ENCODE data around the gene AGR3.
A peak's percentile ranks its signal among the peaks of the same experiment; 100 is the strongest.

Gene AGR3

DNA sequence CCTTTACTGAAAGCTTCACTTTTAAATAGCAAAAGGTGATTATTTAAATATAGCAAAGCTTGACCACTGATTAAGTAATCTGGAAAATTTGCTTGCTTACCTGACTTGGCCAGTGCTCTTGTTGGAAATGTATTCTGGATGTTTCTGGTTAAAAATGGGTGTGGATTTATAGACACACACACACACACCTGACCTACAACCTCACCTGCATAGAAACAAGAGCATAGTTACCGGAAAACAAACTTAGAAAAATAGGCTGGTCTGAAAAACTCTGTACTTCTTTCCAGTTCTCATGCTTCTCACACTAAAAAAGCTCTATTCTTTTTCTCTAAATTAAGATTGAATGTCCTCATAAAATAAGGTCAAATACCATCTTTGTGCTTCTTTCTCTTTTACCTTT, at the start of gene AGR3:
Gene AGR3, minus strand, starts transcription at position 140 of the 400 bp plus-strand sequence. CDS start 3,365 bp downstream, outside the sequence.
- no peak for DNase-seq

DNA sequence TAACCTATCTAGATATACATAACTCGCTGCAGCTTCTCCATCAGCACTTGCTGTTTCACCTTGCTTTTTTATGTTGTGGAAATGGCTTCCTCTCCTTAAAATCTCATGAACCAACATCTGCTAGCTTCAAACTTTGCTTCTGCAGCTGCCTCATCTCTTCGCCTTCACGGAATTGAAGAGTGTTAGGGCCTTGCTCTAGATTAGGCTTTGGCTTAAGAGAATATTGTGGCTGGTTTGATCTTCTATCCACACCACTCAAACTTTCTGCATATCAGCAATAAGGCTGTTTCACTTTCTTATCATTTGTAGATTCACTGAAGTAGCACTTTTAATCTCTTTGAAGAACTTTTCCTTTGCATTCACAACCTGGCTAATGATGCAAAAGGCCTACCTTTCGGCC, 49.2 kb upstream of the AGR3 start:
- DNase-seq, result no peak

DNA sequence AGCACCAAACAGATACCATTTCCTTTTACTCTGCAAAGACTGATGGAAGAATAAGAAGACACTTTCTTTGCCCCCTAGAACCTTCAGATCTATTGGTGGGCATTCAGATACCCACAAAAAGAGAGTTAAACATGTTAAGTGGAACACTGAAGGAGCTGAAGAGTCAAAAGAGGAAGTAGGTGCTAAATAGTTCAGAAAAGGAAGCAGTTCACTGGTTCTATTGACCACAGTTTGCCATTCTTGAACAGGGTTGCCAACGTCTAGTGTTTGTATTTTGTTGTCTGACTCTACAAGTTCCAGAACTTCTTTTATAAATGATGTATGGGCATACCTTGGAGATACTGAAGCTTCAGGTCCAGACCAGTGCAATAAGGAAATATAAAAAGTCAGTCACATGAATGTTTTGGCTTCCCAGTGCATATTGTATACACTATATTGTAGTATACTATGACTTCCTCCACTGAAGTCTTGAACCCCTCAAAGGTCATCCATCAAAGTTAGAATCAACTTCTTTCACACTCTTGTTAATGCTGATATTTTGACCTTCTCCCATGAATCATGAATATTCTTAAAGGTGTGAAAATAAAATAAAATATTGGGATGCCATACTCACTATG, 47.5 kb upstream of the AGR3 start:
- no peak for DNase-seq

DNA sequence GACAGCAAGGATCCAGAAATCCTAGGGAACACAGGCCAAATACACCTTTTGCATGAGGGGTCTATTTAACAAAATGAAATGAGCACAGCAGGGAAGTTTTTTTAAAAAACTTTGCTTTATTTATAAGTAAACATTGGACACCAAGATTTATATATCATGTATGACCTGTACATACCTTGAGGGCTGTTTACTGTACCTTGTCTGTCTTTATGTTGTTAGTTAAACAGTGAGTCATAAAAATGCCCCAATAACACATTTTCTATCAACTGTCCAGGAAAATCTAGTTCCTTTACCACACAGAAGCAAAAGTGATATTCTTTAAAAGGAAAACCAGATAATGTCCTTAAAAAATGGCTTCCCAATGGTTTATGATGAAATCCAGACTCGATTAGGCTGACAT, 45.1 kb upstream of the AGR3 start:
- DNase-seq, result no peak

DNA sequence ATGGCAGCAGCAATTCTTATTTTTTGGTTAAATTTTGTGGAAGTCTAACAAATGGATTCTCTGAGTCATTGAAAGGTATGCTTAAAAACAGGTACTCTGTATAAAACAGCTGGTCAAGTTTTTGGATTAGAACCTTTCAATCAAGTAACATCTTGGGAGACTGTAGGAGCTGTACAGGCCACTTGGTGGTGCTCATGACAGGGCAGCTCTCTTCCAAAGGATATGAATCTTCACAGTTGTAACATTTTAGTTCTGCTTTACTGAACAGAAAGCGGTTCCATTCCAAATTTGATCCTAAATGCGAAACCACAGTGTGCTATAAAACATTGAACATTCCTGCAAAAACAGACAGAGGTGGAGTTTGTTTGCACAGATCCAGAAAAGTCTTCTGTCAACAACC, 44.5 kb upstream of the AGR3 start:
- DNase-seq, result no peak

DNA sequence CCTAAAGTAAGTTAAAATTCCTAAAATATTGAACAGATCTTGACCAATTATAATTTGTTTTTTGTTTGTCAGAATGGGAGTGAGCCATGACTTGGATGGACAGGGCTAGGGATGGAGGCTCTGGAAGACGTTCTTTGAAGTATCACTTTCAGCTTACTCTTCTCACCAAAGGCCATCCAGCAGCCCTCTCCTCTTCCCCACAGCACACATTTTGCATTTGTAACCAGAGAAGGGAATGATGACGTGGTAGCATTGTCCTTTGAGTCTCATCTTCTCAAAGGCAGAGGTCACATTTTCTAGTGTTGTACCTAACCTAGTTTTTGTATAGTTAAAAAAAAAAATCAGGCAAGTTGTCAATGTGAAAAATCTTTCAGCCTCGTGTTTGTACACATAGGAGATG, 43.8 kb upstream of the AGR3 start:
- DNase-seq, result no peak

DNA sequence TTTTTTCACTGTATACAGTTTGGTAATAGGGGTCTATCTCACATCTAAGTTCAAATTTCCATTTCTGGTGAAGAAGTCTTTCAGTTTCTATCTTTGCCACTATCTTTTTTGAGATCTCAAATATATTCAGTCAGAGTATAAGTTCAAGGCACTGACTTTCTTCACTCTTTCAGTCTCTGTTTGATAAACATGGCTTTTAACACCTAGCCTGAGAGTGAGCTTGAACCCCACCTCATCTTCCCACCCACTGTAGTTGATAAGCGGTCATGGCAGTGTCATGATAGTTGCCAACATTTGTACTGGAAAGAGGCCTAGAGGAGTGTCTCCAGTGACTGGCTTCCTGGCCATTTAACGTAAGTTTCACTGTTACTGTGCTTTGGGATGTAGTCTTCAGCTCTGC, 41.2 kb upstream of the AGR3 start:
- DNase-seq, result no peak

DNA sequence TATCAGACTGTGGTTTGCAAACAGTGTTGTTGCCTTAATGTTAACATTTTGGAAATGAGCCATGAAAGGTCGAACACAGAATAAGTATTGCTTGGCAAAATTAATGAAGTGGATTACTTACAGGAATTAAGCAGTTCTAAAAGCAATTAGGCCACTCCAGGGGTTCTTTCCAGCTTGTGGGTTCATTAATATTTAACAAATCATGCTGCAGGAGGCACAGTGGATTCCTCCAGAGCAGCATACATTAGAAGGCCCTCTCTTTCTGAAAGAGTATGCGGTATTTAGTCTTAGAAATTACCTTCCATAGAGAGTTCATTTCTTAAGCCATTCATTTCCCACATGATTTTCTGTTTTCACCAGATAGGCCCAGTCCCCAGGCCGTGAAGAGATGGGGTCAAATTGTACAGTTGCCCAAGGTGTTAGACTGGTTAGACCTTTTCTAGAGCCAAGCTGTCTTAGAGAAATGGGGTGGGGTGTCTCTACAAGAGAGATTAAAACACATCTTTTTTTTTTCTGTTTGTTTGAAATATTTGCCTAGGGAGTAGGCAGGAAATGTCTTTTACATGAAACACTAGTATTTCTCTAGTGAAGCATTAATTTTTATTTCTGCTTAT, 40.0 kb upstream of the AGR3 start:
- DNase-seq, result no peak

DNA sequence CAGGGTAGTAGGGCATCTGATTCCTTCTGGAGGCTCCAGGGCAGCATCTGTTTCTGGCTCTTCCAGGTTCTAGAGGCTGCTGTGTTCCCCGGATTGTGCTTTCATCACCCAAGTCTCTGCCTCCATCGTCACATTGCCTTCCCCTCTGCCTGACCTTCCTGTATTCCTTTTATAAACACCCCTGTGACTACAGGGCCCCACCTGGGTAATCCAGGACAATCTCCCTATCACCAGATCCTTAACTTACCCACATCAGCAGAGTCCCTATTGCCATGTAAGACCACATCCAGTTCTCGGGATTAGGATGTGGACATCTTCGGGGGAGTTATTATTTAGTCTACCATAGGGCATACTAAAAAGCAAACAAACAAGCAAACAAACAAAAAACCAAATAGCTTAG, 39.4 kb upstream of the AGR3 start:
- no peak for DNase-seq

DNA sequence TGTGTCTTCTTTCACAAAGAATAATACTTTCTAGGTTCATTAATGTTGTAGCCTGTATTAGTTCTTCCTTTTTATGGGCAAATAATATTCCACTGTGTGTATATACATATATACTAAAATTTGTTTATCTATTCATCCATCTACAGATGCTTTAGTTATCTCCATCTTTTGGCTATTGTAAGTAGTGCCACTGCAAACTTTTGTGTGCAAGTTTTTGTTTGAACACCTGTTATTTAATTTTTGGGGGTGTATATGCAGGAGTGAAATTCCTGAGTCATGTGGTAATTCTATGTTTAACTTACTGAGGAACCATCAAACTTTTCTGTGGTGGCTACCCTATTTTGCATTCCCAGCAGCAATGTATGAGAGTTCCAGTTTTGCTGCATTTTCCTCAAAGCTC, 37.7 kb upstream of the AGR3 start:
- no peak for DNase-seq

DNA sequence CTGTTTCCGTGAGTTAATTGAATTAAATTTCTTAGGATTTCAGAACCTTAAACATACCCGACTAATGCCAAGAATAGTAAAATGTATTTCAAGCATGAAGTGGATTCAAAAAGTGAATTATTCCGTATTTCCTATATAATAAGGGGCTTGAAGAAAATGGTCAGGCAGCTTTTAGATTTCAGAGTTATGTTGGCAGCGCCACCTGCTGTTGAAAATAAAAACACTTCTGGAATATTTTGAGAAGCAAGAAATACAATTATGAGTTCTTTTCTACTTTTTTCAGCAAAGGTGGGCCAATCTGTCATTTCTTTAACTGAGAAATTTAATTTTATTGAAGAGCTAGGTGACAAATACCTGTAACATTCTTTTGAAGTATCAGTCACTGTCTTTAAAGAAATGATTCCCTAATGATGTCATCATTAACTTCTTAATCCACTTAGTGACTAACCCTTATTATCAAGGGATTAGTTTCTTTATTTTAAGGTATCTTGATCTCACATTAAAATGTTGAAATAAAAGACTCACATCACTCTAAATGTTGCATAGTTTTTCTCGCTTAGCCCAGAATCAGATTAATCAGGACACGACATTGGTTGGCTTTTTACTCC, 36.6 kb upstream of the AGR3 start:
- peak in 1 of 2 experiments; percentile 50 for DNase-seq

DNA sequence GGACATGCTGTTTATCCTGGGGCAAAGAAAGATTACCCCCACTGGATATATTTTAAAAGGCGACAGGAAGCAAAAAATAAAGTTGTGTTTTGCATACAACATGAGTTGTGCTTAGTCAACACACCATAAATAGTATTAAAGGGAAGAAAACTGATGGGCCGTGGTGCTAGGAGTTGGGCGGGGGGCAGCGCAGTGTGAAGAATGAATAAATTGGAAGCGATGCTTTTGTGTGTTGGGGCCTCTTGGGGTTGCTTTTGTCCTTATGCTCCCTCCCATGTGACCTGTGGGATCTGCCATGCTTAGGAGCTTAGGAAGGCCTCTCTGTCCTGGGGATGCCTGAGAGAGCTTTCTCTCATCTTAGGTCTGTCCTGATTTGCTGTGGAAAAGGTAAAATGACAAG, 35.0 kb upstream of the AGR3 start:
- no peak for DNase-seq

DNA sequence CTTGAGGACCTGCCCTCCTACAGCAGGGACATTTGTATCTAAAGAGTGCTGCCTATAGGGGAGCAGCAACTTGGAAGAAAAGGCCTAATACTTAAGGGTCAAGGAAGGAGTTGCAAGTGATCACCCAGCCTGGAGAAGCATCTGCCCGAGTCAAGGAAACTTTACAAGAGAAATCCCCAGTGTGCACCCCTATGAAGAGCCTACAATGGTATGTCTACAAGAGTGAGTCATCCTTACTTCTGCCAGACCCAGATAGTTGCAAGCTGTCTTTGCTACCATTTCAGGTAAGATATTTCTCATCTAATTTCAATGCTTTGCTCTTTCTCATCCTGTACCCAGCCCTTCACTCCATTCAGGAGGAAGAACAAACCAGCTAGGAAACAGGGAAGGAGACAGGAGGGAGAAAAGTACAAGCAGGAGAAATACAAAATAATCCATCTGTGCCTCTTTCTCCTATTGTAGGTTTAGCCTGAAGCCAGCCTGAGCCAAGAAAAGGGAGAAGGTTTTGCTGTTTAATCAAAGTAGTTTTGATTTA, 34.4 kb upstream of the AGR3 start:
- DNase-seq, result no peak

DNA sequence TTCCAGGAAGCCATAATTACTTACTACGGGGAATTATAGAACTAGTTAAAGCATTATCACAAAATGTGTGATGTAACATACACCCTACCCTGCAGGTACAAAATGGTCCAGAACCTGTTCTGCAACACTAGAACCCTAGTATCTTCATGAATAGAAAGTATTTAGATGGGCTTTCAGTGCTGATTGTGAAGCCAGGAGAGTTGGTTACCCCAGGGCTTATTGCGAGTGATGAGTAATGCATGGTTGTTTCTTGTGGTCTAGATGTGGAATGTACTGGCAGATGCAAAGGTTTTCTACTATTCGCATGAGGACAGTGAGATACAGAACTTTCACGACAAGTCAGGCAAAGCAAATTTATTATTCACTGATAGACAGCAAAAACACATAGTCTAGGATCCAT, 33.6 kb upstream of the AGR3 start:
- DNase-seq, result no peak

DNA sequence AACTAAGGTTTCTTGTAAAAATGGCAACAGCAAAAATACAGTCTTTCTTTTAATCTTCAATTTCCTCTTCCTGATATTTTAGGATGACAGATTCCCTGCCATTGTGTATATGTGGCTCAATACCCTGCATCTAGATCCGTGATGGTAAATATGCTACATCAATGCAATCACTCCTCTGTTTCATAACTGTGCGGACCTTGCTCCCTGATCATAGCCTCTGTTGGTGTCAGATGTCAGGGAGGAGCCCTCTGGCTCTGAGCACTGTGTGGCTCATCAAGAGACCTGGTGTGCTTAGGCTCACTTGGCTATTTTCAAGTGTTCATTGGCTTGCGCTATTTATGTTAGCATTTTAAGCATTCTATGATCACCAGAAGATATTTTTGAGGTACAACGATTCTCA, 33.0 kb upstream of the AGR3 start:
- DNase-seq, result peak in 1 of 2 experiments; percentile 14

DNA sequence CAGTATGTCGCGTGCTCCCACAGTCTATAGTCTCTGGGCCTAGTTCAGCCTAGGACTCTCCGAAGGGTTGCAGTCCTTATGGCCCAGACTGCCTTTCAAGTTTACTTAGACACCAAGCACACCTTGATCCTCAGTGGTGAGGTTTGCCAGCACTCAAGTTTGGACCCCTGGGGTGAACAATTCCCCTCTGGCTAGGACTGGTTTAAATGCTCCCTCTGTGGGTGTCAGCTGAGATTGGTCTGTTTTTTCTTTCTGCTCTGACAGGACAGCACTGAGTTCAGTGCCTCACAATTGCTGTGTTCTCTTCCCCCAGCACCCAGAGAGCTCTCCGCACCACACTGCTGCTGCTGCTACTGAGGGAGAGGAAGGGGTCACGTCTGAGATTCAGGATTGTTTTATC, 31.9 kb upstream of the AGR3 start:
- no peak for DNase-seq

DNA sequence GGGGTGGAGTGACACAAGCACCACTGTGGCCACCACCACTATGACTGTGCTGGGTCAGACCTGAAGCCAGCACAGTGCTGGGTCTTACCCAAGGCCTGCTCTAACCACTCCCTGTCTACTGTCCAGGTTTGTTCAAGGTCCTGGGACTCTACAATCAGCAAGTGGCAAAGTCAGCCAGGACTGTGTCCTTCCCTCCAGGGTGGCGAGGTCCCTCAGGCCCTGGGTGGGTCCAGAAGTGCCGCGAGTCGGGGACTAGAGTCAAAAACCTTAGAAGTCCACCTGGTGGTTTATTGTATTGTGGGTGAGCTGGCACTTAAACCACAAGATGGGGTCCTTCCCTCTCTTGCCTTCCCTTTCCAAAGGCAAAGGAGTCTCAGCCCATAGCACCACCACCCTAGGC, 30.8 kb upstream of the AGR3 start:
- no peak for DNase-seq

DNA sequence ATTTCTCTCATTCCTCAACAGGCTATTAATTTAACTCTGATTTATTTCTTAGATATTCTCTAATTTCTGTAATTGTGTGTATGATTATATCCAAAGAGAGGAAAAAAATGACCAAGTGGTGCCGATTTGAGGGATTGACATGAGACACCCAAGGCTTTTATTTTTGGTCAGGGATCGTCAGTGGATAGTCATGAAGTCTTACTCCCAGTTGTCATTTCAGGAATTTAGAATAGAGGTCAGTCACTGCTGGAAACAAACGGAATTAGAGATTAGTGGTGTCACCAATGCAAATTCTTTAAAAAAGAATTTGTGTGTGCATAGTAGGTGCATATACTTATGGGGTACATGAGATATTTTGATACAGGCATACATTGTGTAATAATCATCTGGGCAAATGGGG, 26.8 kb upstream of the AGR3 start:
- no peak for DNase-seq

DNA sequence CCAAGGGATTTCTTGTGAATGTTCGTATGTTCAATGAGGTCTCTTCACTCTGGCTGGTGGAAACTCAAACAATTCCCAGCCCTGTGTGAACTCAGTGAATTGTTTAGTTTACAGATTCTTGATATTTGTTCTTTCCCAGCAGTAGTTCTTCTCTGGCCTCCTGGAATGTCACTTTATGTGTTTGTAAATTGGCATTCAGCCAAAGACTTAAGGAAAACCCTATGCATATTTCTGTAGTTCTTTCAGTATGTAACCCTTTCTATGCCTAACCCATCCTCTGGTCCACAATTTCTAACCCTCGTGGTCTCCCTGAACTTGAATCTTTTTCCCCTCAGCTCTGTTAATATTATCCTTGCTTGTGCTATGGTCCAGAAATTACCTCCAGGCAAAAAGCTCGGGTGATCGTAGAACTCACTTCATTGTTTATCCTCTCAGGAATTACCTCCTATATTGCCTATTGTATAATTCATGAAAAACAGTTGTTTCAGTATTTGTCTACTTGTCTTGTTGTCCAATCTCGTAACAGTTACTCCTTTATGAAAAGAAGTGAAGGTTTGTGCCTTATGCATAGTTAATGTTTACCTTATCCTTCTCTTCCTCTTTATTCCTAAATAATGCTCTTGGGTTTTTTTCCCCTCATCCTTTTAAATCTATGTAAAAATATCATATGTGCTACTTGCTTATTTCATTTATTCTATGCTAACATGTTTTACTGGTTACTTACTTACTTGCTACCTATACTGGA, 23.7 kb upstream of the AGR3 start:
- no peak for DNase-seq

DNA sequence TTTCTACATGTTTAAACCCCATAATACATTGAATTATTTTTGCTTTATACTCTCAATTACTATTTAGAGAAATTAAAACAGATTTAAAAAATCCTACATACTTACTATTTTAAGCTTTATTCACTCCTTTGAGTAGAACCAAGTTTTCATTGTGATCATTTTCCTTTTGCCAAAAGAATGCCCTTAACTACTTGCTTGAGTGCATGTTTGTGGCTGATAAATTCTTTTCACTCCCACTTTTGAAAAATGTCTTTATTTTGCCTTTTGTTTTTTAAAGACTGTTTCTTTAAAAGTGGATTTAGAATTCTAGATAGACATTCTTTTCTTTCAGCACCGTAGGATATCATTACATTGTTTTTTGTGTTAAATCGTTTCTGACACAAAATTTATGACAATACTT, 22.3 kb upstream of the AGR3 start:
- no peak for DNase-seq

DNA sequence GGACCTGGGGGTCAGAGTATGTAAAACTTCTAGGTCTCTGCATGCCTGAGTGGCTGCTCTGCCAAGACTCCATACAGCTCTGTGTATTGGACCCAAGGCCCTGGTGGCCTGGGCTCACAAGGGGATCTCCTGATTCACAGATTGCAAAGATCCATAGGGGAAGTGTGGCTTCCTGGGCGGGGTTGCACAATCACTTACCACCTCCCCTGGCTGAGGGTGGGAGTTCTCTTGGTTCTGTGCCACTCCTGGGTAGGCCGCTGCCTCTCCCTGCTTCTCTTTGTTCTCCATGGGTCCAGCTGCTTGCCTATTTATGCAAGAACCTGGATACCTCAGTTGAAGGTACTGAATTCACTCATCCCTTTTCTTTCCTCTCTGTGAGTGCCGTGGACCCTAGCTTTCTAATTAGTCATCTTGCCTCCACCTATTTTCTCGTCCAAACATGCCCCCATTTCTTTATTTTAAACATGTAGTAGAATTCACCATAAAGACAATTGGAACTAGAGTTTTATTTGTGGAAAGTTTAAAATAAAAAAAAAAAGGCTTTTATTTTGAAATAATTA, 18.5 kb upstream of the AGR3 start:
- no peak for DNase-seq

DNA sequence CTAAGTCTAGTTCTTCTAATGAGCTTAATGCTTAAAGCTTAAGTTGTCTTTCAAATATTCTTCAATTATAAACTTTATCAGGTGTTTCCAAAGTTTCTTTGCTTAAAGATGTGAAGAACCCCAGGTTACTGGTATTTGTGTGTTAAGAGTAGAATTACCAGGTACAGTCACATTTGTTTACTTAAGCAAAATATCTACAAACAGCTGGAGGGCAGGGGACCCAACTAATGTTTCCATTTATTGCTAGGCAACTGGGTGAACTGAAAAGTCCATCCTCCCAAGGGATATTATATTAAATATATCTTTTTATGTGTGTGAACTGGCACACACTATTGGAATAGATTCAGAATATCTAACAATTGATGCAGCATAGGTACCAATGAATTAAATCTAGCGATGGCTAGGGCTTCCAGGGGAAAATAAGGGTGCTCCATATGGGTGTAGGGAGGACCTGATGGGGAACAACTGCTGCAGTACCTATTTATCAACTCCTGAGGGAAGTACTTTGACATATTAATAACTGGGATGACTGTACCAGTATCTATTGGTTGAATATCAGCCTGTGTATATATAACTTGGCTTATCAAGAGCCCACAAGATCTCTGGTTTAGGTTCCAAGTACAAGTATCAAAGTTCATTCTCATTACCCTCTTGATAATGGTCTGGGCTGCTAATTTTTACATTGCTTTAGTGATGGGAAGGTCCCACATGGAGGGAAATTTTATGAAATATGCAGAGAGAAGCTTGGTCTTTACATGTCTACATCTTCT, 10.3 kb upstream of the AGR3 start:
- DNase-seq, result peak; percentile 88 to 90

DNA sequence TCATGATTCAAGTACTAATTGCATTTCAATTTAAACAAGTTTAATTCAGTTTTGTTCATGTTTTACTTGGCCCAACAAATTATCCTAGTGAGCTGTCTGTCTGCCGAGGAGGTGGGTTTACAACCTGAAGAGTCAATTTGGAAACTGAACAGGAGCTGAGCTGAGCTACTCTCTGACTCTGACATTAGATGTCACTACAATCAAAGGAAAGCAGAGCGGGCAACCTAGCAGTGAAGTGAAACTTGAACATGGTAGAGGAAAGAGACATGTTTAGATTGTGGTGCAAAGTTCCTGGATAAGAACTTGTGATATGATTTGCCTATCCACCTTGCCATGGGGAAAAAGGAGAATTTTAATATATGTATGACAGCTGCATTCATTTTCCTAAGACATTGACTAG, 9.6 kb upstream of the AGR3 start:
- DNase-seq, result peak; percentile 86 to 91

Data from NCI-H526 (cell line).